Ramos (cell line): ENCODE results near the gene OR4F29.
"Not testable (repeated sequence)": the region's sequence is repeated elsewhere in the genome, so short reads cannot be mapped to it uniquely, and the experiment has no call there.

Source experiments
- in situ Hi-C: fragments of 300-500 bp; cut with MboI; formaldehyde crosslinking; loops from one replicate; pipeline ENCODE4 v1.14.3; 2022; ENCODE audit warnings: low sequenced_read_pairs; ENCODE audit not compliant: unreplicated experiment

The OR4F29 gene

GRCh38 chr1:451578-451977, at the start of gene OR4F29:
OR4F29 (minus strand) TSS chr1:451678; CDS start chr1:451678, 0 bp downstream.
- in situ Hi-C loops, result not testable (repeated sequence)
